Duodenal mucosa (tissue), 2 donors: ENCODE data around the gene LSMEM2.

Source experiments
- H3K27ac ChIP-seq: one replicate; pipeline ENCODE4 v1.7.0; 2013; ENCODE audit warnings: low read depth, low read length
- H3K27me3 ChIP-seq, 2 donors: one replicate each; pipeline ENCODE4 v1.7.0; 2013; ENCODE audit warnings: low read length in 2 of 2, control low read depth in 1 of 2; ENCODE audit not compliant: insufficient read depth in 2 of 2, control insufficient read depth in 1 of 2
- H3K36me3 ChIP-seq, 2 donors: one replicate each; pipeline ENCODE4 v1.7.0; 2013; ENCODE audit warnings: low read length in 2 of 2, control low read depth in 1 of 2; ENCODE audit not compliant: insufficient read depth in 2 of 2, control insufficient read depth in 1 of 2
- H3K4me1 ChIP-seq, 2 donors: one replicate each; pipeline ENCODE4 v1.7.0; 2013; ENCODE audit warnings: low read length in 2 of 2, control low read depth in 1 of 2; ENCODE audit not compliant: insufficient read depth in 2 of 2, control insufficient read depth in 1 of 2
- H3K4me3 ChIP-seq, 2 donors: one replicate each; pipeline ENCODE4 v1.7.0; 2013; ENCODE audit warnings: low read length in 2 of 2, low read depth in 1 of 2
- H3K9ac ChIP-seq, 2 donors: one replicate each; pipeline ENCODE4 v1.7.0; 2013; ENCODE audit warnings: low read length in 2 of 2, low read depth in 1 of 2
- H3K9me3 ChIP-seq, 2 donors: one replicate each; pipeline ENCODE4 v1.7.0; 2013; ENCODE audit warnings: low read length in 2 of 2, control low read depth in 1 of 2; ENCODE audit not compliant: control insufficient read depth in 1 of 2

LSMEM2 gene

GRCh38 chr3:50290161-50290641 is 11.3 kb downstream of the LSMEM2 start:
- H3K9me3 ChIP-seq: no peaks in the 10 kb centered on the region
- no peak overlapping the region for H3K27ac ChIP-seq
- H3K4me1 ChIP-seq: peaks cover 22 to 28% of the 10 kb centered on the region in 2 donors
- no peaks in the 10 kb centered on the region for H3K27me3 ChIP-seq
- H3K36me3 ChIP-seq: peaks cover 34 to 43% of the 10 kb centered on the region in 2 donors
- no peak overlapping the region for H3K4me3 ChIP-seq
- peak overlapping the region in 1 of 2 donors; percentile 38 for H3K9ac ChIP-seq

- Histone ChIP-seq H3K27me3 (no peaks in the 10 kb centered on the region), H3K36me3 (peaks cover 24 to 32% of the 10 kb centered on the region in 2 donors), H3K4me3 (peak within 1 kb of the TSS; percentile 92 to 98), H3K9ac (peak within 1 kb of the TSS; percentile 84 to 86), H3K9me3 (no peaks in the 10 kb centered on the region), H3K4me1 (peaks cover 22 to 29% of the 10 kb centered on the region in 2 donors), H3K27ac (peak within 1 kb of the TSS; percentile 89)
Observed at GRCh38 chr3:50292159-50293078, 13.5 kb downstream of the LSMEM2 start, which contains the start of gene IFRD2. TSS of gene IFRD2 (minus strand) at chr3:50292429. CDS start at chr3:50292274, 155 bp downstream.

GRCh38 chr3:50293079-50293801 is 14.4 kb downstream of the LSMEM2 start:
- Histone ChIP-seq H3K36me3 (peaks cover 20 to 24% of the 10 kb centered on the region in 2 donors), H3K27ac (no peak overlapping the region), H3K27me3 (no peaks in the 10 kb centered on the region), H3K9ac (peak overlapping the region; percentile 68 to 86), H3K4me3 (peak overlapping the region in 1 of 2 donors; percentile 76), H3K4me1 (peaks cover 28 to 33% of the 10 kb centered on the region in 2 donors), H3K9me3 (no peaks in the 10 kb centered on the region)

- H3K9ac ChIP-seq: no peak overlapping the region
- H3K27me3 ChIP-seq: no peaks in the 10 kb centered on the region
- H3K9me3 ChIP-seq: no peaks in the 10 kb centered on the region
- peaks cover 13 to 16% of the 10 kb centered on the region in 2 donors for H3K36me3 ChIP-seq
- no peak overlapping the region for H3K27ac ChIP-seq
- peaks cover 36 to 41% of the 10 kb centered on the region in 2 donors for H3K4me1 ChIP-seq
- H3K4me3 ChIP-seq: no peak overlapping the region
Observed at GRCh38 chr3:50294089-50294488, 15.2 kb downstream of the LSMEM2 start.

- Histone ChIP-seq H3K27me3 (no peaks in the 10 kb centered on the region), H3K4me1 (peaks cover 37 to 42% of the 10 kb centered on the region in 2 donors), H3K9ac (no peak overlapping the region), H3K4me3 (no peak overlapping the region), H3K36me3 (peaks cover 7 to 9% of the 10 kb centered on the region in 2 donors), H3K9me3 (no peaks in the 10 kb centered on the region), H3K27ac (no peak overlapping the region)
Observed at GRCh38 chr3:50294492-50295403, 15.9 kb downstream of the LSMEM2 start.

- Histone ChIP-seq H3K27ac (no peak overlapping the region), H3K9me3 (no peaks in the 10 kb centered on the region), H3K4me3 (no peak overlapping the region), H3K4me1 (peaks cover 40 to 44% of the 10 kb centered on the region in 2 donors), H3K27me3 (no peaks in the 10 kb centered on the region), H3K9ac (no peak overlapping the region), H3K36me3 (no peaks in the 10 kb centered on the region)
Observed at GRCh38 chr3:50295553-50296431, 16.9 kb downstream of the LSMEM2 start.

- Histone ChIP-seq H3K36me3 (no peaks in the 10 kb centered on the region), H3K27ac (no peak overlapping the region), H3K4me1 (peaks cover 32 to 38% of the 10 kb centered on the region in 2 donors), H3K27me3 (no peaks in the 10 kb centered on the region), H3K9ac (no peak overlapping the region), H3K4me3 (no peak overlapping the region), H3K9me3 (no peaks in the 10 kb centered on the region)
Observed at GRCh38 chr3:50296721-50297383, 18.0 kb downstream of the LSMEM2 start.

- Histone ChIP-seq H3K27ac (no peak overlapping the region), H3K36me3 (no peaks in the 10 kb centered on the region), H3K4me3 (no peak overlapping the region), H3K27me3 (no peaks in the 10 kb centered on the region), H3K9me3 (no peaks in the 10 kb centered on the region), H3K9ac (no peak overlapping the region), H3K4me1 (peaks cover 32 to 38% of the 10 kb centered on the region in 2 donors)
Observed at GRCh38 chr3:50297384-50297775, 18.5 kb downstream of the LSMEM2 start.
